Neural cell (in vitro differentiated cells): Measurements from ENCODE around the gene OSBPL2. TPM values are rescaled to one million over a fixed set of nuclear protein-coding genes. Genes with fewer than 3 reads are reported as not detected.

Source experiments
- H2AFZ ChIP-seq: fragments of 200-600, 300-800 bp; sonication (generic), shearing (Covaris generic); 2 replicates; pipeline ENCODE4 v1.6.0; 2014; ENCODE audit warnings: low read depth, mild to moderate bottlenecking, antibody characterized with exemption, low read length, moderate library complexity
- H3F3A ChIP-seq: fragments of 200-600 bp; shearing (Covaris generic); 2 replicates; pipeline ENCODE4 v1.6.1; 2016; ENCODE audit warnings: mild to moderate bottlenecking, moderate library complexity, mixed read lengths, antibody characterized with exemption, low read length; ENCODE audit not compliant: insufficient read depth, poor library complexity, severe bottlenecking
- H3K27ac ChIP-seq: fragments of 200-600, 300-800 bp; sonication (generic), shearing (Covaris generic); 2 replicates; pipeline ENCODE4 v1.5.1; 2014; ENCODE audit warnings: mild to moderate bottlenecking, low read length, moderate library complexity
- H3K27me3 ChIP-seq: fragments of 300-800, 200-600 bp; sonication (generic), shearing (Covaris generic); 2 replicates; pipeline ENCODE4 v1.6.0; 2014; ENCODE audit warnings: mild to moderate bottlenecking, low read depth, low read length, moderate library complexity; ENCODE audit not compliant: insufficient read depth
- H3K36me3 ChIP-seq: fragments of 300-800, 200-600 bp; sonication (generic), shearing (Covaris generic); 2 replicates; pipeline ENCODE4 v1.5.1; 2014; ENCODE audit warnings: mild to moderate bottlenecking, antibody characterized with exemption, low read length, moderate library complexity; ENCODE audit not compliant: insufficient read depth
- H3K4me2 ChIP-seq: fragments of 300-800, 200-600 bp; sonication (generic), shearing (Covaris generic); 2 replicates; pipeline ENCODE4 v1.6.0; 2014; ENCODE audit warnings: mild to moderate bottlenecking, low read length
- H3K4me3 ChIP-seq: fragments of 300-800, 200-600 bp; sonication (generic), shearing (Covaris generic); 2 replicates; pipeline ENCODE4 v1.5.1; 2014; ENCODE audit warnings: mild to moderate bottlenecking, low read length, moderate library complexity
- H3K79me2 ChIP-seq: fragments of 200-600 bp; shearing (Covaris generic); replicated peaks from 2 replicates; pipeline ENCODE4 v1.6.0; 2014; ENCODE audit warnings: mild to moderate bottlenecking, low read length, moderate library complexity; ENCODE audit not compliant: insufficient read depth
- H3K9ac ChIP-seq: fragments of 300-800, 200-600 bp; sonication (generic), shearing (Covaris generic); 2 replicates; pipeline ENCODE4 v1.6.1; 2016; ENCODE audit warnings: mild to moderate bottlenecking, low read length, mixed read lengths
- H3K9me2 ChIP-seq: fragments of 200-600 bp; shearing (Covaris generic); 2 replicates; pipeline ENCODE4 v1.6.1; 2016; ENCODE audit warnings: mild to moderate bottlenecking, low read length, mixed read lengths; ENCODE audit not compliant: insufficient read depth
- H3K9me3 ChIP-seq: fragments of 200-600, 300-800 bp; sonication (generic), shearing (Covaris generic); 2 replicates; pipeline ENCODE4 v1.6.1; 2016; ENCODE audit warnings: mild to moderate bottlenecking, mixed run types, low read length, moderate library complexity, mixed read lengths
- H4K20me1 ChIP-seq: fragments of 200-600 bp; shearing (Covaris generic); 2 replicates; pipeline ENCODE4 v1.6.1; 2016; ENCODE audit warnings: mild to moderate bottlenecking, mixed run types; ENCODE audit not compliant: insufficient read depth
- EP300 ChIP-seq: fragments of 450-650 bp; conservative IDR thresholded peaks from 2 replicates; pipeline ENCODE4 v1.6.1; 2014; ENCODE audit warnings: antibody characterized with exemption, mild to moderate bottlenecking, moderate library complexity; ENCODE audit not compliant: poor library complexity, severe bottlenecking
- EZH2 ChIP-seq: fragments of 200-600, 300-800 bp; shearing (Covaris generic), sonication (generic); IDR thresholded peaks from 2 replicates; pipeline ENCODE4 v1.6.1; 2014; ENCODE audit warnings: antibody characterized with exemption, low read length, borderline replicate concordance, mild to moderate bottlenecking; ENCODE audit not compliant: insufficient read depth, poor library complexity, severe bottlenecking
- MXI1 ChIP-seq: fragments of 450-650 bp; conservative IDR thresholded peaks from 2 replicates; pipeline ENCODE4 v1.6.1; 2014; ENCODE audit warnings: antibody characterized with exemption, mild to moderate bottlenecking; ENCODE audit not compliant: poor library complexity, severe bottlenecking
- POLR2AphosphoS5 ChIP-seq: IDR thresholded peaks from 2 replicates; pipeline ENCODE4 v1.6.1; 2012
- RAD21 ChIP-seq: fragments of 450-650 bp; conservative IDR thresholded peaks from 2 replicates; pipeline ENCODE4 v1.6.1; 2014; ENCODE audit warnings: antibody characterized with exemption, mild to moderate bottlenecking, moderate library complexity
- SMC3 ChIP-seq: fragments of 450-650 bp; conservative IDR thresholded peaks from 2 replicates; pipeline ENCODE4 v1.6.1; 2014; ENCODE audit warnings: antibody characterized with exemption, mild to moderate bottlenecking, moderate library complexity; ENCODE audit not compliant: poor library complexity
- TAF1 ChIP-seq: IDR thresholded peaks from 2 replicates; pipeline ENCODE4 v1.6.1; 2012; ENCODE audit warnings: low read depth
- polyA plus RNA-seq: library from polyadenylated mRNA; depleted of rRNA; stranded (reverse); fragments of >200 nt; gene quantifications from 2 replicates; pipeline ENCODE4 v1.2.3, GENCODE V29; 2014
- TF ChIP-seq, protein P1 (sequence below): IDR thresholded peaks from 2 replicates; pipeline ENCODE4 v1.6.1; 2012; ENCODE audit warnings: borderline replicate concordance
- TF ChIP-seq, protein P2 (sequence below): fragments of 450-650 bp; IDR thresholded peaks from 2 replicates; pipeline ENCODE4 v1.5.1; 2014; ENCODE audit warnings: antibody characterized with exemption, mild to moderate bottlenecking, moderate library complexity; ENCODE audit not compliant: poor library complexity, severe bottlenecking

The OSBPL2 gene
- polyA plus RNA-seq, 1 donor from 2014 or later, result 41.5 TPM

DNA sequence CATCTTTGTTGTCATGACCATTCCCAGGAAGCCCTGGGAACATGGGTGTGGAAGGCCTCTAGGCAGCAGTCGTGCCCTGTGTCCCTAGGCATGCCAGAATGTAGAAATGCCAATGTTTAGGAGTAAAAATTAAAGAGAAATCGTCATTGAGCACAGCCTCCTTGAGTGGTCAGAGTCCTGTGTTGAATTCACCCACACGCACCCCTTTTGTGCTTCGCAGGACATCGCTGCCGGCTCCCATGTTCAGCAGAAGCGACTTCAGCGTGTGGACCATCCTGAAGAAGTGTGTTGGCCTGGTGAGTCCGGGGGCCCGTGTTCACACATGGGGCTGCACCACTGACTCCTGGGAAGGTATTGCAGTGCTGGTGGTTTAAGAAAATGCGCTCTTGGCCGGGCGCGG is 25.1 kb downstream of the OSBPL2 start:
- Histone ChIP-seq H3K9me2 (no peaks in the 10 kb centered on the region), H3K79me2 (peaks cover 3% of the 10 kb centered on the region), H3K4me3 (no peak overlapping the region), H2AFZ (no peak overlapping the region), H3K9me3 (no peaks in the 10 kb centered on the region), H3K27ac (no peak overlapping the region), H4K20me1 (no peaks in the 10 kb centered on the region), H3F3A (no peaks in the 10 kb centered on the region), H3K9ac (no peak overlapping the region), H3K27me3 (no peaks in the 10 kb centered on the region), H3K4me2 (no peak overlapping the region), H3K36me3 (no peaks in the 10 kb centered on the region)
- no peak for TF ChIP-seq RAD21

DNA sequence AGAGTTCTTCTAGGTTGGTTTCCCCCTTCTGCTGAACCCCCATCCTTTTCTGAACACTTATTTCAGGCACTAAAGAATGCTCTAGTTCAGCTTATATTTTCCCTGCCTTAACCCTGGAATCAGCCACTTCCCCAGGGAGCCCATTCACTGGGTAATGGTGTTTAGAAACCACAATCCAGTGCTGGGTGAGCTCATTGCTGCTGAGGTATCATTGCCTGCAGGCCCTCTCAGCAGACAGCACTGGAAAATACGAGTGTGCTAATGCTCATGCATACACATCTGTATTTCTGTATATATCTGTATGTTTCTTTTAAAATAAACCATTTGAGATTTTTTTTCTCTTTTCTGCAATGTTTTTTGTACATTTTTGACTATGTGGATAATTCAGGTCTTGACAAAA is 27.0 kb downstream of the OSBPL2 start:
- H3K9me2 ChIP-seq, result no peaks in the 10 kb centered on the region
- H3K9me3 ChIP-seq, result no peaks in the 10 kb centered on the region
- no peak overlapping the region for H3K27ac ChIP-seq
- no peak overlapping the region for H3K4me3 ChIP-seq
- TF ChIP-seq, protein P1, sequence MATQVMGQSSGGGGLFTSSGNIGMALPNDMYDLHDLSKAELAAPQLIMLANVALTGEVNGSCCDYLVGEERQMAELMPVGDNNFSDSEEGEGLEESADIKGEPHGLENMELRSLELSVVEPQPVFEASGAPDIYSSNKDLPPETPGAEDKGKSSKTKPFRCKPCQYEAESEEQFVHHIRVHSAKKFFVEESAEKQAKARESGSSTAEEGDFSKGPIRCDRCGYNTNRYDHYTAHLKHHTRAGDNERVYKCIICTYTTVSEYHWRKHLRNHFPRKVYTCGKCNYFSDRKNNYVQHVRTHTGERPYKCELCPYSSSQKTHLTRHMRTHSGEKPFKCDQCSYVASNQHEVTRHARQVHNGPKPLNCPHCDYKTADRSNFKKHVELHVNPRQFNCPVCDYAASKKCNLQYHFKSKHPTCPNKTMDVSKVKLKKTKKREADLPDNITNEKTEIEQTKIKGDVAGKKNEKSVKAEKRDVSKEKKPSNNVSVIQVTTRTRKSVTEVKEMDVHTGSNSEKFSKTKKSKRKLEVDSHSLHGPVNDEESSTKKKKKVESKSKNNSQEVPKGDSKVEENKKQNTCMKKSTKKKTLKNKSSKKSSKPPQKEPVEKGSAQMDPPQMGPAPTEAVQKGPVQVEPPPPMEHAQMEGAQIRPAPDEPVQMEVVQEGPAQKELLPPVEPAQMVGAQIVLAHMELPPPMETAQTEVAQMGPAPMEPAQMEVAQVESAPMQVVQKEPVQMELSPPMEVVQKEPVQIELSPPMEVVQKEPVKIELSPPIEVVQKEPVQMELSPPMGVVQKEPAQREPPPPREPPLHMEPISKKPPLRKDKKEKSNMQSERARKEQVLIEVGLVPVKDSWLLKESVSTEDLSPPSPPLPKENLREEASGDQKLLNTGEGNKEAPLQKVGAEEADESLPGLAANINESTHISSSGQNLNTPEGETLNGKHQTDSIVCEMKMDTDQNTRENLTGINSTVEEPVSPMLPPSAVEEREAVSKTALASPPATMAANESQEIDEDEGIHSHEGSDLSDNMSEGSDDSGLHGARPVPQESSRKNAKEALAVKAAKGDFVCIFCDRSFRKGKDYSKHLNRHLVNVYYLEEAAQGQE, result no peak
- TF ChIP-seq TAF1 (no peak), POLR2AphosphoS5 (no peak), RAD21 (no peak), EZH2 (no peak), EP300 (no peak), MXI1 (no peak), SMC3 (no peak)
- TF ChIP-seq, protein P2, sequence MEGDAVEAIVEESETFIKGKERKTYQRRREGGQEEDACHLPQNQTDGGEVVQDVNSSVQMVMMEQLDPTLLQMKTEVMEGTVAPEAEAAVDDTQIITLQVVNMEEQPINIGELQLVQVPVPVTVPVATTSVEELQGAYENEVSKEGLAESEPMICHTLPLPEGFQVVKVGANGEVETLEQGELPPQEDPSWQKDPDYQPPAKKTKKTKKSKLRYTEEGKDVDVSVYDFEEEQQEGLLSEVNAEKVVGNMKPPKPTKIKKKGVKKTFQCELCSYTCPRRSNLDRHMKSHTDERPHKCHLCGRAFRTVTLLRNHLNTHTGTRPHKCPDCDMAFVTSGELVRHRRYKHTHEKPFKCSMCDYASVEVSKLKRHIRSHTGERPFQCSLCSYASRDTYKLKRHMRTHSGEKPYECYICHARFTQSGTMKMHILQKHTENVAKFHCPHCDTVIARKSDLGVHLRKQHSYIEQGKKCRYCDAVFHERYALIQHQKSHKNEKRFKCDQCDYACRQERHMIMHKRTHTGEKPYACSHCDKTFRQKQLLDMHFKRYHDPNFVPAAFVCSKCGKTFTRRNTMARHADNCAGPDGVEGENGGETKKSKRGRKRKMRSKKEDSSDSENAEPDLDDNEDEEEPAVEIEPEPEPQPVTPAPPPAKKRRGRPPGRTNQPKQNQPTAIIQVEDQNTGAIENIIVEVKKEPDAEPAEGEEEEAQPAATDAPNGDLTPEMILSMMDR, result no peak
- H3K9ac ChIP-seq, result no peak overlapping the region
- no peaks in the 10 kb centered on the region for H3K79me2 ChIP-seq
- H4K20me1 ChIP-seq, result no peaks in the 10 kb centered on the region
- no peaks in the 10 kb centered on the region for H3K27me3 ChIP-seq
- no peaks in the 10 kb centered on the region for H3F3A ChIP-seq
- H3K4me2 ChIP-seq, result no peak overlapping the region
- no peak overlapping the region for H2AFZ ChIP-seq
- no peaks in the 10 kb centered on the region for H3K36me3 ChIP-seq

DNA sequence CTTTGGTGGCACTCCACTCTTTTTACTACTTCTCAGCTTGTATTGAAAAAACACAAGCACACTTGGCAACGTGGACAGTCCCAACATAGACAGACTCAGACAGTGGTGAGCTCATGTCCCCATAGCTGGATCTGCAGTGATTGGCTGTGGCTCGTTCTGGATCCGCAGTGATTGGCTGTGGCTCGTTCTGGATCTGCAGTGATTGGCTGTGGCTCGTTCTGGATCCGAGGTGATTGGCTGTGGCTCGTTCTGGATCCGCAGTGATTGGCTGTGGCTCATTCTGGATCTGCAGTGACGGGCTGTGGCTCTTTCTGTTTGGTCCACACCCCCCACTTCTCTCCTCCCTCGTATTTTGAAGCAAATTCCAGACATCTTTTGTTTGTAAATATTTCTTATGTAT is 28.0 kb downstream of the OSBPL2 start:
- Histone ChIP-seq H3K36me3 (no peaks in the 10 kb centered on the region), H3K4me2 (no peak overlapping the region), H3K27ac (no peak overlapping the region), H3K9me3 (no peaks in the 10 kb centered on the region), H3K27me3 (no peaks in the 10 kb centered on the region), H3K9me2 (no peaks in the 10 kb centered on the region), H3K4me3 (no peak overlapping the region), H4K20me1 (no peaks in the 10 kb centered on the region), H3K79me2 (no peaks in the 10 kb centered on the region), H3K9ac (no peak overlapping the region), H3F3A (no peaks in the 10 kb centered on the region), H2AFZ (no peak overlapping the region)
- no peak for TF ChIP-seq SMC3
- TF ChIP-seq POLR2AphosphoS5, result no peak
- TF ChIP-seq, protein P2, result no peak
- no peak for TF ChIP-seq EP300
- TF ChIP-seq TAF1, result no peak
- TF ChIP-seq, protein P1, result no peak
- no peak for TF ChIP-seq EZH2
- no peak for TF ChIP-seq RAD21
- no peak for TF ChIP-seq MXI1
